ENCODE measurements around the gene LGMN.
A peak's percentile ranks its signal among the peaks of the same experiment; 100 is the strongest.

Gene LGMN

GRCh38 chr14:92670643-92671366, 77.6 kb downstream of the LGMN start:
- peaks cover 14% of the 10 kb centered on the region for H3K36me3 ChIP-seq (ENCODE audit: control insufficient read depth, insufficient read depth, low read length)
- H3K27ac ChIP-seq (ENCODE audit: low read depth, low read length), result no peak overlapping the region
- no peaks in the 10 kb centered on the region for H3K4me1 ChIP-seq (ENCODE audit: control insufficient read depth, insufficient read depth, low read length)
- H3K27me3 ChIP-seq (ENCODE audit: control insufficient read depth, insufficient read depth, low read length), result no peaks in the 10 kb centered on the region
- H3K9ac ChIP-seq (ENCODE audit: low read length), result no peak overlapping the region
- H3K4me3 ChIP-seq (ENCODE audit: low read length), result no peak overlapping the region

GRCh38 chr14:92670160-92670559, 78.3 kb downstream of the LGMN start:
- Histone ChIP-seq H3K4me1 (ENCODE audit: control insufficient read depth, insufficient read depth, low read length) (no peaks in the 10 kb centered on the region), H3K27me3 (ENCODE audit: control insufficient read depth, insufficient read depth, low read length) (no peaks in the 10 kb centered on the region), H3K36me3 (ENCODE audit: control insufficient read depth, insufficient read depth, low read length) (peaks cover 14% of the 10 kb centered on the region), H3K4me3 (ENCODE audit: low read length) (no peak overlapping the region), H3K9ac (ENCODE audit: low read length) (no peak overlapping the region), H3K27ac (ENCODE audit: low read depth, low read length) (no peak overlapping the region)

GRCh38 chr14:92668276-92668973, 80.0 kb downstream of the LGMN start:
- Histone ChIP-seq H3K4me3 (ENCODE audit: low read length) (peak overlapping the region; percentile 10), H3K36me3 (ENCODE audit: control insufficient read depth, insufficient read depth, low read length) (peaks cover 17% of the 10 kb centered on the region), H3K27me3 (ENCODE audit: control insufficient read depth, insufficient read depth, low read length) (no peaks in the 10 kb centered on the region), H3K9ac (ENCODE audit: low read length) (no peak overlapping the region), H3K4me1 (ENCODE audit: control insufficient read depth, insufficient read depth, low read length) (no peaks in the 10 kb centered on the region), H3K27ac (ENCODE audit: low read depth, low read length) (no peak overlapping the region)

DNA sequence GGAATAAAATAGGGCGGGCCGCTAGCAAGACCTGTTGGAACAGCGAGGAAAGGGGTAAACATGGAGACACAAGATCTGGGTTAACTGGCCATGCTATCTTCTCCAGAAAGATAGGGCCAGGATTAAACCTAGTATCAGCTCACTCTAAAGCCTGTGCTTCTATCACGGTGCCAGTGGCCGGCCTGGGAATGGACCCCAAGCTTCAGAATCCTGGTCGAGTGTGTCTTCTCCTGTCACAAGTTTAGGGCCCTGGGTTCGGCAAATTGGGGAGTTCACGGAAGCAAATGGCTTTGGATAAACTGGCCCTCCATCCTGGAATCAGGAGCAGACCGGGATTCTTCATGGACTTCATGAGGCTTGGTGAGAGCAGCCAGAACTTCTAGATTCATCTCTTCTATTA, 82.2 kb downstream of the LGMN start:
- Histone ChIP-seq H3K9ac (ENCODE audit: low read length) (no peak overlapping the region), H3K4me1 (ENCODE audit: control insufficient read depth, insufficient read depth, low read length) (no peaks in the 10 kb centered on the region), H3K36me3 (ENCODE audit: control insufficient read depth, insufficient read depth, low read length) (peaks cover 19% of the 10 kb centered on the region), H3K4me3 (ENCODE audit: low read length) (no peak overlapping the region), H3K27ac (ENCODE audit: low read depth, low read length) (no peak overlapping the region), H3K27me3 (ENCODE audit: control insufficient read depth, insufficient read depth, low read length) (no peaks in the 10 kb centered on the region)

DNA sequence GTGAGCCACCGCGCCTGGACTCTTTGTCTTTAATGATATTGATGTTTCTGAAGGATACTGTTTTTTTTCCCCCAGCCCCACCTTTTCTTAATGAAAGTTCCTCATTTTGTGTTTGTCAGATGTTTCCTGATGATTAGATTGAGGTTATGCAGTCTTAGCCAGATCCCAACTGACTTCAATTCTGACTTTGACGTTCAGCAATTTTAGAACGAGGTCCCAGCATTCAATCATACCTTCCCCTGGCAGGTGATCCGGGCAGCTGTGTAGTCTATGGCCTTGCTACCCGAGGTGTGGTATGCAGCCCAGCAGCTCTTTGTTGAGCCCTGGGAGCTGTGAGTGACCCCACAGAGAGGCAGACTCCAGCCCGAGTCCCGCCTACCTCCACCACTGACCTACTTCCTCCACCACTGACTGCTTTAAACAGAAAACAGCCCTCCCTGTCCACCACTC, 82.7 kb downstream of the LGMN start:
- H3K36me3 ChIP-seq (ENCODE audit: control insufficient read depth, insufficient read depth, low read length), result peaks cover 24% of the 10 kb centered on the region
- H3K27ac ChIP-seq (ENCODE audit: low read depth, low read length), result no peak overlapping the region
- no peak overlapping the region for H3K9ac ChIP-seq (ENCODE audit: low read length)
- no peaks in the 10 kb centered on the region for H3K4me1 ChIP-seq (ENCODE audit: control insufficient read depth, insufficient read depth, low read length)
- no peak overlapping the region for H3K4me3 ChIP-seq (ENCODE audit: low read length)
- no peaks in the 10 kb centered on the region for H3K27me3 ChIP-seq (ENCODE audit: control insufficient read depth, insufficient read depth, low read length)

DNA sequence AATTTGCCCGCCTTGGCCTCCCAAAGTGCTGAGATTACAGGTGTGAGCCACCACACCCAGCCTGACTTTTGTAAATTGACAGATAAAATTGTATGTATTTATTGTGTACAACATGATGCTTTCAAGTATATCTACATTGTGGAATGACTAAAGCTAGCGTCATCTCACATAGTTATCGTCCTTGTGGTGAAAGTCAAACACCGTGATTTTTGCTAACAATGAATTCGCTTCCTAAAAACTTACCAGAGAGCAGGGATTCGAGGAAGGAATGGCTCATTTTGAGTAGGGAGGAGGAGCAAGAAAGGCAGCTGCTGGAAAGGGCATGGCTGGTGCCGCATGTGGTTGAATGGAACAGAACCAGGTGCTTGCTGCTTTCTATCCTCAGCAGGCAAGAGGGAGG, 85.4 kb downstream of the LGMN start:
- Histone ChIP-seq H3K4me1 (ENCODE audit: control insufficient read depth, insufficient read depth, low read length) (peaks cover 5% of the 10 kb centered on the region), H3K36me3 (ENCODE audit: control insufficient read depth, insufficient read depth, low read length) (peaks cover 27% of the 10 kb centered on the region), H3K27ac (ENCODE audit: low read depth, low read length) (no peak overlapping the region), H3K27me3 (ENCODE audit: control insufficient read depth, insufficient read depth, low read length) (no peaks in the 10 kb centered on the region), H3K9ac (ENCODE audit: low read length) (no peak overlapping the region), H3K4me3 (ENCODE audit: low read length) (no peak overlapping the region)

- no peak overlapping the region for H3K4me3 ChIP-seq (ENCODE audit: low read length)
- no peaks in the 10 kb centered on the region for H3K27me3 ChIP-seq (ENCODE audit: control insufficient read depth, insufficient read depth, low read length)
- peaks cover 16% of the 10 kb centered on the region for H3K36me3 ChIP-seq (ENCODE audit: control insufficient read depth, insufficient read depth, low read length)
- H3K9ac ChIP-seq (ENCODE audit: low read length), result no peak overlapping the region
- peaks cover 8% of the 10 kb centered on the region for H3K4me1 ChIP-seq (ENCODE audit: control insufficient read depth, insufficient read depth, low read length)
- peak overlapping the region; percentile 38 for H3K27ac ChIP-seq (ENCODE audit: low read depth, low read length)
Observed at GRCh38 chr14:92660571-92660970, 87.9 kb downstream of the LGMN start.

GRCh38 chr14:92659765-92660561, 88.5 kb downstream of the LGMN start:
- peaks cover 16% of the 10 kb centered on the region for H3K36me3 ChIP-seq (ENCODE audit: control insufficient read depth, insufficient read depth, low read length)
- peak overlapping the region; percentile 51 for H3K27ac ChIP-seq (ENCODE audit: low read depth, low read length)
- no peaks in the 10 kb centered on the region for H3K27me3 ChIP-seq (ENCODE audit: control insufficient read depth, insufficient read depth, low read length)
- H3K4me3 ChIP-seq (ENCODE audit: low read length), result no peak overlapping the region
- peaks cover 8% of the 10 kb centered on the region for H3K4me1 ChIP-seq (ENCODE audit: control insufficient read depth, insufficient read depth, low read length)
- peak overlapping the region; percentile 8 for H3K9ac ChIP-seq (ENCODE audit: low read length)

- peaks cover 8% of the 10 kb centered on the region for H3K4me1 ChIP-seq (ENCODE audit: control insufficient read depth, insufficient read depth, low read length)
- H3K27ac ChIP-seq (ENCODE audit: low read depth, low read length), result no peak overlapping the region
- no peaks in the 10 kb centered on the region for H3K27me3 ChIP-seq (ENCODE audit: control insufficient read depth, insufficient read depth, low read length)
- peaks cover 13% of the 10 kb centered on the region for H3K36me3 ChIP-seq (ENCODE audit: control insufficient read depth, insufficient read depth, low read length)
- no peak overlapping the region for H3K9ac ChIP-seq (ENCODE audit: low read length)
- no peak overlapping the region for H3K4me3 ChIP-seq (ENCODE audit: low read length)
Observed at GRCh38 chr14:92658684-92659083, 89.7 kb downstream of the LGMN start.

- H3K4me3 ChIP-seq (ENCODE audit: low read length), result no peak overlapping the region
- H3K9ac ChIP-seq (ENCODE audit: low read length), result no peak overlapping the region
- peaks cover 8% of the 10 kb centered on the region for H3K4me1 ChIP-seq (ENCODE audit: control insufficient read depth, insufficient read depth, low read length)
- H3K27me3 ChIP-seq (ENCODE audit: control insufficient read depth, insufficient read depth, low read length), result no peaks in the 10 kb centered on the region
- H3K27ac ChIP-seq (ENCODE audit: low read depth, low read length), result no peak overlapping the region
- peaks cover 13% of the 10 kb centered on the region for H3K36me3 ChIP-seq (ENCODE audit: control insufficient read depth, insufficient read depth, low read length)
Observed at GRCh38 chr14:92658160-92658559, 90.3 kb downstream of the LGMN start.

GRCh38 chr14:92657457-92658142, 90.8 kb downstream of the LGMN start:
- no peaks in the 10 kb centered on the region for H3K27me3 ChIP-seq (ENCODE audit: control insufficient read depth, insufficient read depth, low read length)
- H3K27ac ChIP-seq (ENCODE audit: low read depth, low read length), result peak overlapping the region; percentile 36
- H3K36me3 ChIP-seq (ENCODE audit: control insufficient read depth, insufficient read depth, low read length), result peaks cover 13% of the 10 kb centered on the region
- no peak overlapping the region for H3K4me3 ChIP-seq (ENCODE audit: low read length)
- no peak overlapping the region for H3K9ac ChIP-seq (ENCODE audit: low read length)
- H3K4me1 ChIP-seq (ENCODE audit: control insufficient read depth, insufficient read depth, low read length), result peaks cover 8% of the 10 kb centered on the region
